Bronchial epithelial cell (primary cell): ENCODE measurements around the gene PREX1. TPM values are rescaled to one million over a fixed set of nuclear protein-coding genes. Genes with fewer than 3 reads are reported as not detected.

Source experiments
- DNase-seq: peaks from one replicate; pipeline ENCODE4 v3.0.0-alpha.2; 2010; ENCODE audit warnings: low read depth
- FAIRE-seq: peaks from 2 replicates; lab custom pipeline; 2011; peaks lifted over from hg19 to GRCh38; lab: Jason Lieb, UNC
- H3K27me3 ChIP-seq: 2 replicates; pipeline ENCODE4 v1.5.1; 2011; ENCODE audit warnings: low read length; ENCODE audit not compliant: control insufficient read depth, insufficient read depth
- H3K36me3 ChIP-seq: 2 replicates; pipeline ENCODE4 v1.5.1; 2011; ENCODE audit warnings: low read length; ENCODE audit not compliant: control insufficient read depth, insufficient read depth
- H3K4me3 ChIP-seq: 2 replicates; pipeline ENCODE4 v1.5.1; 2011; ENCODE audit warnings: mild to moderate bottlenecking, low read depth, low read length, control low read depth
- CTCF ChIP-seq: IDR thresholded peaks from 2 replicates; pipeline ENCODE4 v1.5.1; 2011; ENCODE audit warnings: mild to moderate bottlenecking, moderate library complexity, low read length, control low read depth, inconsistent platforms; ENCODE audit not compliant: insufficient read depth, severe bottlenecking
- total RNA-seq: library from RNA; depleted of rRNA; stranded (reverse); fragments of >200 nt; gene quantifications from 2 replicates; pipeline ENCODE4 v1.2.1, GENCODE V29; 2014

PREX1 gene
- total RNA-seq, 1 donor from 2014 or later, result under 0.01 TPM

DNA sequence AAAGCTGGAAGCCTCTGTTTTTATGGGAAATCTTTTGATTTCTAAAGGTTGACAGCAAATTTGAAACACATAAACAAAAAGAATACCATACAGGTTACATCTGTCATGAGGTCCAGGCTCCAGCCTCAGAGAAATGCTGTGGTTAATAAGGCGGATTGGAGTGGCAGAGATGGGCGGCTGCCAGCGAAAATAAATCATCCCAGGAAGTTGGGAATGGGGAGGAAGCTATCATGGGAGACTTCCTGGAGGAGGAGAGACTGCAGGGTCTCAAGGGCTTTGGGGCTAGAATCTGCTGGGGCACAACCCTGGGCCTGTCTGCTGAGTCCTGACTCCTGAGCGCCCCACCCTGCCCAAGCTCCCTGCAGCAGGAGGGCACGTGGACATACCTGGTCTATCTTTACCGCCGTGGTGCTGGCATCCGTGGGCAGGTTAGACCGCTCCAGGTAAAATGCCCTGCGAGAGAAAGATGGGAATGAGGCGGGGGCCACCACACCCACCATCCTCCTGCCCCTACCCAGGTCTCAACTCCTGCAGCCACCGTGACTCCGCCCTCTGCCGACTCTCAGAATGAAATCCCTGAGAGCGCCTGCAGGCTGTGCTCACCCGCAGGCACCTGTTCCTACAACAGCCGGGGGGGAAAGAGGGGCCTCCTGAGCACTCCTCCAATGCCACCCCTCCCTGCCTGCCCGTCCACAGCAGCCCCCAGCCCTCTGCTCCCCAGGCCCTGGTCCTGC lies 197.3 kb downstream of the PREX1 start:
- DNase-seq, result no peak
- Histone ChIP-seq H3K36me3 (no peaks in the 10 kb centered on the region), H3K4me3 (no peak overlapping the region), H3K27me3 (no peaks in the 10 kb centered on the region)
- no peak for FAIRE-seq
- TF ChIP-seq CTCF, result no peak

GRCh38 chr20:48629960-48630315 lies 197.9 kb downstream of the PREX1 start:
- Histone ChIP-seq H3K4me3 (no peak overlapping the region), H3K27me3 (no peaks in the 10 kb centered on the region), H3K36me3 (no peaks in the 10 kb centered on the region)
- FAIRE-seq, result no peak
- DNase-seq, result no peak
- TF ChIP-seq CTCF, result no peak

GRCh38 chr20:48629069-48629959 lies 198.5 kb downstream of the PREX1 start:
- Histone ChIP-seq H3K27me3 (no peaks in the 10 kb centered on the region), H3K4me3 (no peak overlapping the region), H3K36me3 (no peaks in the 10 kb centered on the region)
- DNase-seq (no peak), FAIRE-seq (no peak)
- no peak for TF ChIP-seq CTCF

DNA sequence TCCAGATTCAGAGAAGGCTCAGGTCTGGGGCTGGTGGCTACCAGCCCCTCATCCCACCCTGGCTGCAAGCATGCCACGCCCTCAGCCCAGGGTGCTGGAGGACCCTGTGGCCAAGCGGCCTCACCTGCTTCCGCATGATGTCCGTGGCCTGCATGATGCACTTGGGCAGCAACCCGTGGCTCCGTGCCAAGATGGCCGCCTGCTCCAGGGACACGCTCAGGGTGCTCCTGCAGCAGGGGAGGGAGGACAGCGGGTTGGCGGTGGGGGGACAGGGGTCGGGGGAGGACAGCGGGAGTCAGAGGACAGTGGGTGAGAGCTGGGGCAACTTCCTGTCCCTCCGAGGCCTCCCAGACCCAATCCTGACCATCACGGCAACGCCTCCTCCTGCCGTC lies 200.1 kb downstream of the PREX1 start:
- Histone ChIP-seq H3K36me3 (no peaks in the 10 kb centered on the region), H3K4me3 (no peak overlapping the region), H3K27me3 (no peaks in the 10 kb centered on the region)
- FAIRE-seq (no peak), DNase-seq (no peak)
- TF ChIP-seq CTCF, result no peak

- H3K27me3 ChIP-seq, result no peaks in the 10 kb centered on the region
- TF ChIP-seq CTCF, result no peak
- no peaks in the 10 kb centered on the region for H3K36me3 ChIP-seq
- DNase-seq (no peak), FAIRE-seq (no peak)
- no peak overlapping the region for H3K4me3 ChIP-seq
Observed at GRCh38 chr20:48626938-48627736, 200.7 kb downstream of the PREX1 start.
